SK-N-DZ (cell line): ENCODE data around the gene DNMT3A.
A peak's percentile ranks its signal among the peaks of the same experiment; 100 is the strongest.

Experiments used
- DNase-seq: peaks from one replicate; pipeline ENCODE4 v3.0.0-alpha.2; 2015; ENCODE audit warnings: low spot score

Gene DNMT3A

DNA sequence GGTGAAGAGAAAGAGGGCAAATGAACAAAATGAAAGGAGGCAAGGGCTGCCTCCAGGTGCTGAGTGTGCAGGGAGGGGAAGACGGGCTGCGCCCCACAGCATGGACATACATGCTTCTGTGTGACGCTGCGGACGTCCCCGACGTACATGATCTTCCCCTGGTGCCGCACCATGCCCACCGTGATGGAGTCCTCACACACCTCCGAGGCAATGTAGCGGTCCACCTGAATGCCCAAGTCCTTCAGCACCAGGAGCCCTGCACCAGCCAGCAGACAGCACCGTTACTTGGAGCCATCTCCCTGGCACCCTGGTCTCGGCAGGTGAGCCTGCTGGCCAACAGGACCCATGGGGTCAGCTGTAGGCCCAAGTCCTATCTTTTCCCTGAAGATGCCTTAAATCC is 100.3 kb downstream of the DNMT3A start:
- DNase-seq = no peak

DNA sequence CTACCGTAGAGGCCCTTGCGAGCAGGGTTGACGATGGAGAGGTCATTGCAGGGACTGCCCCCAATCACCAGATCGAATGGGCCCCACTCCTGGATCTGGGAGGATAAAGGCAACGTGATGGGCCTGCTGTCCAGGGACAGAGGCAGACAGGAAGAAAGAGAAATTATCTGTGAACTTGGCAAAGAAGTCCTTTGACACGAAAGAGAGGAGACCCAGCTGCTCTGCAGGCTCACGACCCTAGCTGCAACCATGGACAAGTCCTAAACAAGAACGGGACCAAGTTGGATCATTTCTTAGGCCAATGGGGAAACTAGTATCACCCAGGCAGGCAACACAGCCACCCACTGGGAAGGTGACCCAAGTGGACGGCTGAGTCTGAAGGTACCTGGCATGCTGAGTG is 101.1 kb downstream of the DNMT3A start:
- no peak for DNase-seq

DNA sequence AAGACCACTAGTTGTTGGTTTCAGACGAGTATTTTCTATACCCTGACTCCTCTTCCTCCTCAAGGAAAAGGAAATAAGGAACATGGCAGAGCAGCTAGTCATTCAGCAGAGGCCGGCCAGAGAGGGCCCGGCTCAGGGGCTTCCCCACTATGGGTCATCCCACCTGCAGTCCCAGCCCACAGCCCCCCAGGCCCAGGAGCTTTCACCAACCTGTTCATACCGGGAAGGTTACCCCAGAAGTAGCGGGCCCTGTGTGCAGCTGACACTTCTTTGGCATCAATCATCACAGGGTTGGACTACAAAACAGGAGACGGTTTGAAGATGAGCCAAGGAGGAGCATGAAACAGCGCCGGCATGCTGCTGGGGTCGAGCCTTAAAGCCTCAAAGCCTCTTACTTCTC is 102.8 kb downstream of the DNMT3A start:
- DNase-seq = no peak

DNA sequence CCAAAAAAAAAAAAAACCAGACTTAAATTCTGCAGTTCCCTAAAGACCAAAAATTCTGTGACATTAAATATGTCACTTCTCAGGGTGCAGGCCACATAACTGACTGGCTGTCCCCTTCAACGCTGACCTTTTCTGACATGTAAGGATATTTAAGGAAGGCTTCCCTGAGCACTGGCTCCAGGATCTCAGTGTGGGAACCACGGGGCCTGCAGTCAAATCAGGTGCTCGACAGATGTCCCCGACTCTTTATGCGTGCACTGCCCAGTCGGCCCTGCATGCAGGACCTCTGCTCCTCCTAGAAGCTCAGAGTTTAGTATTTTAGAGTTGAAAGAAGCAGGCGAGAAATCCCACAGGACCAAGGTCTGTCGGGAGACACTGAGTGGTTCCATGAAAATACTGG is 104.0 kb downstream of the DNMT3A start:
- DNase-seq = no peak

DNA sequence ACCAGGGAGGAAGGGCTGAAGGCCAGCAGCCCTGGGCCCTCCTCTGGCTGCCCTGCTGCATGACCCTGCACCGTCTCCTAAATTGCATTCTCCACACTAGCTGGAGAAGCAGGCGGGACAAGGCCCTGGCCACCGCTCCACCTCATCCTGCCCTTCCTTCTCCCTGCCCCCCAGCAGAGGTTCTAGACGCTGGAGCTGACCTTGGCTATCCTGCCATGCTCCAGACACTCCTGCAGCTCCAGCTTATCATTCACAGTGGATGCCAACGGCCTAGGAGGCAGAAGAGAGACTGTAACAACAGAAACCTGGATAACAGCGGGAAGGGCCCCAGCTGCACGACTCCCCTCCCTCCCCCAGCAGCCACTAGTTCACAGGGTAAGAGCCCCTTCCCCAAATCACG is 105.0 kb downstream of the DNMT3A start:
- DNase-seq = no peak

DNA sequence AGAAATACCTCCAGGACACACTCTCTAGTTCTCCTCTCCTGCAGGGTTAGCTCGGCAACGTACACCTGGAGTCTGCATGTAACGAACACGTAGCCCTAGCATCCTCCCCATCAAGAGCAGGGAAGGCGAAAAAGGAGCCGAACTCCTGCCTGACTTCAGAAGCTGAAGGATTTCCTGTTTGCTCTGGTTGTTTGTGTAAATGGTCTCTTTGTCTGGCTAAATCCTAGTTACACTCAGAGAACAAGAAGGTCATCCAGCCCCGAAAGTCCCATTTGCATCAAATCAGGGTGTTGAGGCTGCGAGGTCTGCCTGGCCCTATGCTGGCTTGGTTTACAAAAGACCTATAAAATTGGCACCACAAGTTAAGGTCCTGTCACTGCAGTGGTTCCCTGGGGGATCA is 107.0 kb downstream of the DNMT3A start:
- no peak for DNase-seq

DNA sequence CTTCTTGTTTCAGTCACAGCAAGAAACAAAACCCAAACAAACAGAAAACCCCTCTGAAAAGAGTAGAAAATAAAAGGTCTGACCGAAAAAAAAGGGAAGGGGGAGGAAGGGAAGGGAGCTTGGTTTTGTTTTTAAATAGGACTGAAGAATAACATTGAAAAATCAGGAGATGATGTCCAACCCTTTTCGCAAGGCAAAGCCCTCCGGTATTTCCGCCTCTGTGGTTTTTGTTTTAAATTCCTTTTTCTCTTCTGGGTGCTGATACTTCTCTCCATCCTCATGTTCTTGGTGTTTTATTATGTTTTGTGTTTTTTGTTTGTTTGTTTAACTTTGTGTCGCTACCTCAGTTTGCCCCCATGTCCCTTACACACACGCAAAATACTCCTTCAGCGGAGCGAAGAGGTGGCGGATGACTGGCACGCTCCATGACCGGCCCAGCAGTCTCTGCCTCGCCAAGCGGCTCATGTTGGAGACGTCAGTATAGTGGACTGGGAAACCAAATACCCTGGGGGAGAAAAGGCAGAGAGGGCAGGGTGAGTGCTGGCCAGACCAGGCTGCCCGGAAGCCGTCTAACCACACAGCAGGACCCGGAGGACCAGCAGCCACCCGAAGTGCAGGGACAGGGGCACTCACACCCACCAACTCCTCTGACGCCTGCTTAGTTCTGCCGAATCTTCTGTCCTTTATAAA is 107.7 kb downstream of the DNMT3A start:
- no peak for DNase-seq

DNA sequence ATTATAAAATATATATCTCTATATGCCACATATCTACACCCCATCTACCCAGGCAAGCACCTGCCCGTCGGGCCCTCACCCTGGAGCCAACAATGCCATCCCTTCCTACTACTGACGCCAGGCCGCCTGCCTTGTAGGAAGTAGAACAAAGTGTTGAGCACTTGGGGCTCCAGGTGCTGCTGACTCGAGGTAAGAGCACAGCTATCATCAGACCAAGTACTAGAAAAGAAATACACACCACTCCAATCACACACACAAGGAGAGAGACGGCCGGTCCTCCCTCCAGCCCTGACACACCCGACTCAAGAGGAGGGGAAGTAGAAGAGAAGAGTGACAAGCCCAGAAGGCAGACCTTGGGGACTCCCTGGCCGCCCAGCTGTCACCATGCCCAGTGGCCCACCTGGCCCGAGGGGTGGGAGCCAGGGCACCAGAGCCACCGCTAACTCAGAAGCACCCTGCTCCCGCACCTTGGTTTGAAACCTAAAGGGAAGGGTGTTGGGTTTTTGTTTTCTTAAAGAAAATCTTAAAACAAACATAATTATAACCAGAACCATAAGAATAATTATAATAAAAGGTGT is 109.4 kb downstream of the DNMT3A start:
- DNase-seq = no peak

DNA sequence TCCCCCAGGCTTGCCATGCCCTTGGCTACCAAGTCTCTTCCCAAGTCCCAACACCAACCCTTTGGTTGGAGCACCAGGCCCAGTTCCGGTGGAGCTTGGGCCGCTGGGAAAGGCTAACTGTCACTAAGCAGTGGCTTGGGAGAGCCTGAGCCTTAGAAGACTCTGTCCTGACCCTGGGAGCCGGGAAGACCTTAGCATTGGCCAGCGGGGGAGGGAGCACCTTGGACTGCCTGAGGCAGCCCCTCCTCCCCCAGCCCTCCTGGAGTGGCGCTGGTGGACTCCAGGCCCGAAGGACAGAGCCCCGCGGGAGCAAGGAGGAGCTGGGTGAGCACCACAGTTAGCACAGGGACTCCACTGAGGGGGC is 110.8 kb downstream of the DNMT3A start:
- DNase-seq = no peak

DNA sequence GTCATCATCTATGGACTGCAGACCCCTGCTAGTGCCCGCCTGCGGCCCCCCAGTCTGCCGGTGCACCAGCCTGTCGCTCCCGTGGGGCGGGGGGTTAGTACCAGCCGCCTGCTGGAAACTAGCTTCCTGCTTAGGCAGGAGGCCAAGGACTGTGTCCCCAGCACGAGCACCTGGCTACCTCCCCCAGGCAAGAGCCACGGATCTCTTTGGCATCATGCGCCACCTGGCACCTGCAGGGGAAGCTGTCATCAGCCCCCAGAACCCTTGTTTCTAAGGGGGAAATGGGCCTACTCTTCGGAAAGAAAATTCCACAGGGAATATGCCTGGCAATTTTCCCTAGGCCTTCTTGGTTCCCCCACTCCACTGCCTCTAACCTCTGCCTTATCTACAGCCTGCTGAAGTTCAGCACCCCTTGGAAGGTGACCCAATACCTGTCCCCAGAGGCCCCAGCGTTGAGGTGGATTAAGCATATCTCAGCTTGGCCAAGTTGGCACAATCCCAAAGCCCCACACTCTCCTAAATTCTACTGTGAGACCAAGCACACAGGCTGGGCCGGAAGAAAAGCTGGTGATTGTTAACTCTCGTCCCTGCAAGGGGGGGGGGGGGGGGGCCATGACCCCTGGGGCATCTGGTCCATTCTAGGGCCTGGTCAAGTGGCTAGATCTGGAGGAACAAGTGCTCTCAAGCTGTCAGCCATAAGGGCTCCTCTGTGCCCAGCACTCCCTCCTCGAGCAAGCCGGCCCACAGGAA is 111.4 kb downstream of the DNMT3A start:
- no peak for DNase-seq

DNA sequence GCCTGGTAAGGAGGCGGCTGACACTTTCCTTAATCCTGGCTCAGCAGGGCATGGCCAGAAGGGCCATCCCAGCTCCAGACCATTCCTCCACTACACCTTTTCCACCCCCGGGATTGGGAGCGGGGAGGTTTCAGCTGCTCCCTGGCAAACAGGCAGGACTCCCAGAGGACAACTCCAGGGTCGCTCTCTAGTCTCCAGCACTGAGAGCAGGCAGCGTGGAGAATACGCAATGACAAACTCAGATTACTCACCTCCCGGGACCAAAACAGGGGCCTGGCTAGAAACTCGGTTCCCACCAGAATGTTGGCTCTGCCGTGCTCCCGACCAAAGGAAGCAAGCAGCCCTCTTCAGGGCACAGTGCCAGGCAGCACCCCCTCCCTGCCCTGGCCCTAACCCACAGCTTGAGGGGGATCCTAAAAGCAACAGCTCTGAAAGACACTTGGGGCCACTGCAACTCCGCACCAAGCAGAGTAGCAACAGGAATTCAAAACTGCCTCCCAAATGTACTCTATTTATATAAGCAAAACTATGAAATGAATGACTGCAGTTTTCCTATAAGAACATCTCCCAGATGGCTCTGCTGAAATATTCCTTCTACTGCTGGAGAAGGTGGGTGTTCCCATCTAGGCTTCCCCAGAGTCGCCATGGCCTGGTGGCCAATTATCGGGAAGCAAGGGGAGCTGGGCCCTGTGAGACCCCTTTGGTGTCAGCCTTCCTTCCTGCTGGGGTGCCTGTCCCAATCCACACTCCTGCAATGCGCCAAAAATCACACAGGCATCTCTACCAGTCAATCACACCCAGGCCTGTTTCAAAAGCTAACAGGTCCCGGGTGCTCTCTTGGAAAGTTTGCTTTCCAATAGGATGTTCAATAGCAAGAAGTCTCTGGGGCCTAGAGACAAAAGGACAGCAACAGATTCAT is 112.2 kb downstream of the DNMT3A start:
- no peak for DNase-seq

DNA sequence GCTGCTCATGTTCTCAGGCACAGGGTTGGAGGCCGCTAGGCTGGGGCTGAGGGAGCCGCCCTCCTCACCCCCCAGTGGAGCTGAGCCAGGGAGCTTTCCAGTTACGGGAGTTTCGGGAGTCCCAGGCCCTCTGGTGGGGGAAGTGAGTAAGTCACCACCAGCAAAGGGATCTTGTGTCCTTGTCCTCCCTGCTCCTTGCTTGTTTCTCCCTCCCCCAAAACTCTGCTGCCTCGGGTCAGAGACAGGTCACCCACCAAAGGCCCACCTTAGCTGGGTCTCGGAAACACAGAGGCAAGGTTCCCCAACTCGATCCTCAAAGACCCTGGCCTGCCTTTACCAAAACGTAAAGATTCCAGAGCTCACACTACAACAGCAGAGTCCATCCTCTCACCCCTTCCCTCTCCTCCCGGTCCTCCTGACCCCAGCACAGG is 112.9 kb downstream of the DNMT3A start:
- DNase-seq = peak; percentile 78

DNA sequence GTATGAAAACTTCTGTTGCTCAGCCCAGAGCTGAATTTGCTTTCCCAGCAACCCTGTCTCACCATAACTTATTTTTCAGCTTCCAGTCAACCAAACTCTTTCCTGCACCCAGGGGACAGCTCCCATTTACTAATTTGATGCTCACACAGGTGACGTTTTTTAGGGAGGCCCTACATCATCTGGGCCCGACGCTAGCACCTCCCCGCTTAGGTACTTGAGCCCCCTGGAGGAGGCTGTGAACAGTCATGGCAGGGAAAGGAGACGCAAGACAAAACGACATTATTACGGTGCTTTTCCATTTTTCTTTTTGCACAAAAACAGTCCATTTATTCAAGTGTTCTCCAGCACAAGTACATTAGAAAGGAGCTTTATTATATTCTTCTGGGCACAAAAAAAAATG is 114.1 kb downstream of the DNMT3A start:
- DNase-seq = no peak

DNA sequence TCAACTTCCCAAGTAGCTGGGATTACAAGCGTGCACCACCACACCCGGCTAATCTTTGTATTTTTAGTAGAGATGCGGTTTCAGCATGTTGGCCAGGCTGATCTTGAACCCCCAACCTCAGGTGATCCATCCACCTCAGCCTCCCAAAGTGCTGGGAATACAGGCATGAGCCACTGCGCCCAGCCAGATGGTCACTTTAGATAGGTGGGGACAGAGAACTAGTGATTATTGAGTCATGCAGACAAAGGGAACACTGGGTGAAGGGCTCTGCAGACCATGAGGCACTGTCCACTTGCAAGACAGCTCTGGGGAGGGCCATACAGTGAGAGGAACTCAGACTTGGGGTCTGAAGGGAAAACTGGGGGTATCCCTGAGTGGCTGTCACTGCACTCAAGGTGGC is 114.9 kb downstream of the DNMT3A start:
- DNase-seq = no peak

DNA sequence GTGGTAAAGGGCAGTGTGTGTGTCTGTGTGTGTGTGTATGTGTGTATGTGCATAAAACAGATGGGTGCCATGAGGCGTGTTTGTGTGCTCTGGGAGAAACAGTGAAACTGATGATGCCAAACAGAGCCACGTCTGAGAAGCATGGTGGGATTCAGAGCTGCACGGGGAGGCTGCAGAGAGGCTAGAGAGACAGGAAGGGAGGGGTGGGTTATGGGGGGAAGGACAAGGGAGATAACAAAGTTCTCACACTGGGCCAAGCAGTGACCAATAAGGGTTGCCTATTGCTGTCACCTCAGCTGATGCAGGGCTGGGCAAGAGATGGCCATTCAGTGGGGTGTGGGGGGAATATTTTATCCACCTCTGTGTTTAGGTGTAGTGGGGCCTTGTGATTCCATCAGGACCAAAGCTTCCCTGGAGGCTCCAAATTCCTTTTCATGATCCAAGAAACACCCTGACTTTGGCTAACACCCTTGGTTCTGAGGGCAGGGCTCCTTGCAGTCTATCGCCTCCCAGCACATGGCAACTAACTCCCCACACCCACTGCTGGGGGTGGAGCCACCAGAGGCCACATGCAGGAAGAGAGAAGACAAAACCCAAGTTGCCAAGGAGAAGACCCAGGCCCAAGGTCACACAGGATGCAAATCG is 119.1 kb downstream of the DNMT3A start:
- no peak for DNase-seq

DNA sequence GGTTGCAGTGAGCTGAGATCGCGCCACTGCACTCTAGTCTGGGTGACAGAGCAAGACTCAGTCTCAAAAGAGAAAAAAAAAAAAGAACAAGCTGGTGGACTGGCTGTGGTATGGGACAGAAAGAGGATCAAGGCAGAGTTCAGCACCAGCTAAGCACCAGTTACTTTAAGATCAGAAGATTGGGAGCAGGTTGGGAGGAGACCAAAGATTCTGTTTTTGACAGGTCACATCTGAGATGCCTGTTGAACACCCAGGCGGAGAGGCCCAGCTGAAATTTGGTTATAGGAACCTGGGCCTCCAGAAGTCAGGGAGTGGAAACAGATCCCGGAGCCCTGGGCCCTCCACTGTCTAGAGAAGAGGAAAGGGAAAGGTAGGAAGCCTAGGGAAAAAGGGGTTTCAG is 120.1 kb downstream of the DNMT3A start:
- no peak for DNase-seq

DNA sequence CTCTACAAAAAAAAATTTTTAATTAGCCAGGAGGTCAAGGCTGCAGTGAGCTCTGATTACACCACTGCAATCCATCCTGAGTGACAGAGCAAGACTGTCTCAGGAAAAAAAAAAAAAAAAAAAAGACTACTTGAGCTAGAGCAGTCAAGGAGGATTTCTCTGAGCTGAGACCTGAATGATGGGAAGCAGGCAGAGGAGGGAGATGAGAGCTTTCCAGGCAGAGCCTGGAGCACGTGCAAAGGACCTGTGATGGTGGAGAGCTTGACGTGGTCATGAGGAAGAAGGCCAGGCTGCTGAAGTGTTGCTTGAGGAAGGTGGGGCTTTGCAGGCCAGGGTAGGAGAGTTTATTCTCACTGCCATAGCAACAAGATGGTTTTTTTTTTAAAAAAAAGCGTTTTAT is 121.4 kb downstream of the DNMT3A start:
- DNase-seq = no peak

DNA sequence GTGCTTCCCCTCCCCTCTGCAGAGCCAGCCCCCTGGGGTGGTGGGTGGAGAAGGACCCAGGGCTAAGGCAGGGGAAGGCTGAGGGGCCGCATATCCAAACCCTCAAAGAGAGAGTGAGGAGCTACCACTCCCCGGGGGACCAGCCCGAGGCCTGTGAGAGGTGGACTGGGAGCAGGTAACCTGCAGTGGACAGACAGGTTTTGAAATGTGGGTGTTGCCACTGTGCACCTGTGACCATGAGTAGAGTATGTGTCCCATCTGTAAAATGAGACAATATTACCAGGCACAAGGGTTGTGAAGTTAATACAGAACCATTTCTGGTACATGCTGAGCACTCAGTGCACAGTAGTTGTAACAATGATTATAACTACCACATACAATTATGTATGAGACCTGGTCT is 122.1 kb downstream of the DNMT3A start:
- no peak for DNase-seq

DNA sequence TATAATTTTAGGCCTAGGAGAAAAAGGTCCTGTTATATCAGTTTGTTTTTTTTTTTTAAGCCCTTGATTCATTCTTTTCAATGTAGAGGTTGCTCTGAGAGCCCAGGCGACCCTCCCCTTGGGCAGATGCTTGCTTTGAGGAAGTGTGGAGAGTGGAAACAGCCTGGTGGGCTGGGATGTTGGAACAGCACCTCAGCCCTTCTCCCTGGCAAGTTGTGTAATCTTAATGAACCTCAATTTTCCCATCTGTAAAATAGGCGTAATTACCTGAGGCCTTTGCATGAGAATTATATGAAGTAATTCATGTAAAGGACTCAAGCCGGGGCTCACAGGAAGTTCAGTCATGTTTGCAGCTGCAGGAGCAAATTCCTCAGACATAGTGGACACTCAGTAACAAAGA is 123.6 kb downstream of the DNMT3A start:
- DNase-seq = no peak

DNA sequence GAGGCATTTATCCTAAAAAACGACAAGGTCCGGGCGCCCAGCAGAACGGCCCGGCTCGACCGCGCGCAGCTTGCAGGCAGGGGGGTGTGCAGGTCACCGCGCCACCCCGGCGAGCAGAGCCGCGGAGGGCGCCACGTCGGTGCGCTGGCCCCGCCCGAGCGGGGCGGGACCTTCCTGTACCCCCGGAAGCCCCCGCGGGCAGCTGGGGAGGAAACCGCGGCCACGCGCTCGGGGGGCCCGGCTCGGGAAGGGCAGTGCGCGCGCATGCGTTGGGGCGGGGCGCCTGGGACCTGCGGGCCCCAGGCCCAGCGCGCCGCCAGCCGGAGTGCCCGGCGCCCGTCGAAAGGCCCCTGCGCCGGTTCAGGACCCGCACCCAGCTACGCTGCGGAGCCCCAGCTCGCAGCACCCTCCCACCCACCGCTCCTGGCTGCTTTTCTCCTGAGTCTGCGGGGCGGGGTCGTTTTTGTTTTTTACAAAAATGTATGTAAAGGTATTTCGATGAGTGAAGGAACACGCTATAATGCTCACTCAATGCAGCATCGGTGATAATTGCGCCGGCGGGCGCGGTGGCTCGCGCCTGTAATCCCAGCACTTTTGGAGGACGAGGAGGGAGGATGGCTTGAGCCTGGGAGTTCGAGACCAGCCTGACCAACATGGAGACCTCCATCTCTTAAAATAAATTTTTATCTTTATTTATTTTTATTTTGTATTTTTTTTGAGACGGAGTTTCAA is 125.6 kb downstream of the DNMT3A start:
- no peak for DNase-seq

DNA sequence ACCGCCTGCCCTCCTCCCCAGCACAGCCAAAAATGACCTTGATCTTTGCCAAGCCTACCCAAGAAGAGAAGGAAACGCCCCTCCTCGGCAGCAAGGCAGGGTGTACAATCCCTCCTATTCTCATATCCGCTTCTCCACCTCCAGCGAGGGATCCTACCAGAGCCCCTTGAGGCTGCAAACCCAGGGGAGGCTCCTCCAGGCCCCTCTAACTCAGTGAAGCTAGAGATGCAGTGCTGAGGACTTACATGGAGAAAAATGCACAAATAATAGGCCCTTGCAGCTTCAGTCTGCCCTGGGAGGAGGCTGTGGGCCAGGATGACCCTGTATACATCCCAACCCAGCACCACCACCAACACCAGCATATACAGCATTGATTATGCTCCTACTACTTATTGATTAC is 126.5 kb downstream of the DNMT3A start:
- DNase-seq = no peak
